IMR-90 (cell line): ENCODE results near the gene SIX2. TPM values are rescaled to one million over a fixed set of nuclear protein-coding genes. Genes with fewer than 3 reads are reported as not detected.

ENCODE experiments used
- ATAC-seq: fragments of 200-7000 bp; cut with Tn5 transposase; 2 replicates; pipeline ENCODE4 v1.9.1; 2020; ENCODE audit warnings: low read depth, mild to moderate bottlenecking, moderate library complexity
- BruUV-seq: library from RNA; stranded (reverse); fragments of 400-500 nt; replicated peaks from 2 replicates; lab custom pipeline; 2021; lab: Mats Ljungman, UMichigan
- CTCF ChIA-PET: fragments of 300-600 bp; formaldehyde crosslinking; extraction: SDS; loops from one replicate; lab custom pipeline; 2021; ENCODE audit warnings: antibody characterized with exemption; lab: Yijun Ruan, JAX
- POLR2A ChIA-PET: fragments of 300-600 bp; sonication (Branson Sonifier 250); formaldehyde crosslinking; loops from one replicate; lab custom pipeline; 2022; ENCODE audit warnings: antibody characterized with exemption; ENCODE audit not compliant: unreplicated experiment; lab: Charles Lee
- DNase-seq: peaks from one replicate; pipeline ENCODE4 v3.0.0; 2013
- H2AFZ ChIP-seq: replicated peaks from 2 replicates; pipeline ENCODE3; 2013; ENCODE audit warnings: low read length, mild to moderate bottlenecking; ENCODE audit not compliant: poor library complexity
- H2AK5ac ChIP-seq: 2 replicates; pipeline ENCODE4 v1.6.1; 2013; ENCODE audit warnings: low read depth, low read length, inconsistent platforms
- H2AK9ac ChIP-seq: replicated peaks from 2 replicates; pipeline ENCODE3; 2013; ENCODE audit warnings: mild to moderate bottlenecking, low read depth, low read length, moderate library complexity; ENCODE audit not compliant: poor library complexity
- H2BK120ac ChIP-seq: 2 replicates; pipeline ENCODE4 v1.6.1; 2013; ENCODE audit warnings: low read depth, low read length, inconsistent platforms
- H2BK15ac ChIP-seq: 3 replicates; pipeline ENCODE4 v1.6.1; 2013; ENCODE audit warnings: low read depth, low read length, inconsistent platforms
- H2BK20ac ChIP-seq: 2 replicates; pipeline ENCODE4 v1.6.1; 2013; ENCODE audit warnings: low read depth, mild to moderate bottlenecking, inconsistent platforms, low read length, moderate library complexity
- H2BK5ac ChIP-seq: 2 replicates; pipeline ENCODE4 v1.6.1; 2013; ENCODE audit warnings: mild to moderate bottlenecking, low read depth, low read length, inconsistent platforms; ENCODE audit not compliant: poor library complexity, severe bottlenecking
- H3K14ac ChIP-seq: replicated peaks from 2 replicates; pipeline ENCODE4 v1.6.1; 2013; ENCODE audit warnings: low read depth, low read length, inconsistent platforms
- H3K18ac ChIP-seq: 2 replicates; pipeline ENCODE4 v1.6.1; 2013; ENCODE audit warnings: low read depth, low read length, control low read depth
- H3K23ac ChIP-seq: 2 replicates; pipeline ENCODE4 v1.6.1; 2013; ENCODE audit warnings: low read depth, low read length, inconsistent platforms
- H3K27ac ChIP-seq: 2 replicates; pipeline ENCODE4 v1.5.1; 2013; ENCODE audit warnings: mild to moderate bottlenecking, control low read depth, low read length; ENCODE audit not compliant: insufficient read depth
- H3K27me3 ChIP-seq: 2 replicates; pipeline ENCODE4 v1.6.1; 2013; ENCODE audit warnings: low read length; ENCODE audit not compliant: control insufficient read depth, insufficient read depth
- H3K36me3 ChIP-seq: 2 replicates; pipeline ENCODE4 v1.6.1; 2013; ENCODE audit warnings: low read length, mixed read lengths; ENCODE audit not compliant: control insufficient read depth, insufficient read depth
- H3K4ac ChIP-seq: 2 replicates; pipeline ENCODE4 v1.6.1; 2013; ENCODE audit warnings: low read depth, low read length, inconsistent platforms
- H3K4me1 ChIP-seq: 2 replicates; pipeline ENCODE4 v1.6.1; 2013; ENCODE audit warnings: low read length, mixed read lengths; ENCODE audit not compliant: control insufficient read depth, insufficient read depth
- H3K4me2 ChIP-seq: 2 replicates; pipeline ENCODE4 v1.6.1; 2013; ENCODE audit warnings: low read depth, mild to moderate bottlenecking, control low read depth, low read length, moderate library complexity
- H3K4me3 ChIP-seq: 2 replicates; pipeline ENCODE4 v1.5.1; 2013; ENCODE audit warnings: low read depth, mild to moderate bottlenecking, control low read depth, low read length, moderate library complexity; ENCODE audit not compliant: insufficient read depth
- H3K56ac ChIP-seq: 2 replicates; pipeline ENCODE4 v1.6.1; 2013; ENCODE audit warnings: low read length, inconsistent platforms; ENCODE audit not compliant: insufficient read depth; ENCODE audit errors: extremely low read depth
- H3K79me1 ChIP-seq, 2 experiments: 2 replicates each; pipeline ENCODE4 v1.6.1; 2013; ENCODE audit warnings: low read length in 2 of 2, inconsistent platforms in 1 of 2, low read depth in 1 of 2
- H3K9ac ChIP-seq: 2 replicates; pipeline ENCODE4 v1.6.1; 2013; ENCODE audit warnings: low read depth, low read length, control low read depth
- H3K9me1 ChIP-seq: 2 replicates; pipeline ENCODE4 v1.6.1; 2013; ENCODE audit warnings: low read length, inconsistent platforms; ENCODE audit not compliant: insufficient read depth
- H3K9me3 ChIP-seq: 2 replicates; pipeline ENCODE4 v1.6.1; 2013; ENCODE audit warnings: low read length; ENCODE audit not compliant: control insufficient read depth, insufficient read depth
- H4K20me1 ChIP-seq: 2 replicates; pipeline ENCODE4 v1.6.1; 2013; ENCODE audit warnings: low read length, inconsistent platforms; ENCODE audit not compliant: insufficient read depth
- H4K5ac ChIP-seq: 2 replicates; pipeline ENCODE4 v1.6.1; 2013; ENCODE audit warnings: mild to moderate bottlenecking, low read depth, low read length, control low read depth
- H4K8ac ChIP-seq, 2 experiments: 2 replicates each; pipeline ENCODE4 v1.6.1; 2013; ENCODE audit warnings: low read depth in 2 of 2, low read length in 2 of 2, control low read depth in 1 of 2, inconsistent platforms in 1 of 2
- H4K91ac ChIP-seq: 2 replicates; pipeline ENCODE4 v1.6.1; 2013; ENCODE audit warnings: low read depth, low read length, inconsistent platforms; ENCODE audit not compliant: insufficient read depth
- BHLHE40 ChIP-seq: fragments of 150-350 bp; IDR thresholded peaks from 2 replicates; pipeline ENCODE4 v1.6.1; 2016; ENCODE audit warnings: mild to moderate bottlenecking, low read depth, low read length
- CHD1 ChIP-seq: IDR thresholded peaks from 2 replicates; pipeline ENCODE4 v1.6.1; 2012; ENCODE audit warnings: low read depth, low read length, improper control_type of control experiment
- ELK1 ChIP-seq: fragments of 150-350 bp; IDR thresholded peaks from 2 replicates; pipeline ENCODE4 v1.6.1; 2016; ENCODE audit warnings: low read depth, mild to moderate bottlenecking, low read length, moderate library complexity, borderline replicate concordance
- FOS ChIP-seq: fragments of 150-350 bp; IDR thresholded peaks from 2 replicates; pipeline ENCODE4 v1.6.1; 2016; ENCODE audit warnings: low read depth, low read length
- MAFK ChIP-seq: IDR thresholded peaks from 2 replicates; pipeline ENCODE4 v1.6.1; 2012; ENCODE audit warnings: low read depth, low read length, improper control_type of control experiment
- MAZ ChIP-seq: IDR thresholded peaks from 2 replicates; pipeline ENCODE4 v1.6.1; 2012; ENCODE audit warnings: low read depth, mild to moderate bottlenecking, low read length, improper control_type of control experiment, moderate library complexity, borderline replicate concordance
- MXI1 ChIP-seq: IDR thresholded peaks from 2 replicates; pipeline ENCODE4 v1.6.1; 2012; ENCODE audit warnings: low read depth, mild to moderate bottlenecking, low read length, moderate library complexity, borderline replicate concordance
- POLR2A ChIP-seq: IDR thresholded peaks from 2 replicates; pipeline ENCODE4 v1.6.1; 2012; ENCODE audit warnings: mild to moderate bottlenecking, low read depth, low read length
- RAD21 ChIP-seq: IDR thresholded peaks from 2 replicates; pipeline ENCODE4 v1.6.1; 2012; ENCODE audit warnings: low read length, improper control_type of control experiment
- RCOR1 ChIP-seq: IDR thresholded peaks from 2 replicates; pipeline ENCODE4 v1.6.1; 2012; ENCODE audit warnings: mild to moderate bottlenecking, low read length, improper control_type of control experiment; ENCODE audit not compliant: insufficient replicate concordance
- RFX5 ChIP-seq: IDR thresholded peaks from 2 replicates; pipeline ENCODE4 v1.8.0; 2012; ENCODE audit warnings: low read depth, mild to moderate bottlenecking, low read length, moderate library complexity
- SMC3 ChIP-seq: fragments of 150-350 bp; IDR thresholded peaks from 2 replicates; pipeline ENCODE4 v1.6.1; 2016; ENCODE audit warnings: low read depth, mild to moderate bottlenecking, antibody characterized with exemption, low read length, moderate library complexity
- USF2 ChIP-seq: fragments of 150-350 bp; IDR thresholded peaks from 2 replicates; pipeline ENCODE4 v1.6.1; 2017; ENCODE audit warnings: mild to moderate bottlenecking, antibody characterized with exemption, low read length, low read depth
- WGBS, 2 experiments: methylation state at CpG; one replicate each; pipeline versions ENCODE4 v1.1.5 to v1.1.7; 2013; ENCODE audit warnings: missing lambda C conversion rate in 2 of 2; ENCODE audit not compliant: insufficient read length in 1 of 2; ENCODE audit errors: extremely low coverage in 2 of 2; 5-methylcytosine and 5-hydroxymethylcytosine counted together
- dilution Hi-C: fragments of 300-500 bp; cut with HindIII; formaldehyde crosslinking; loops from one replicate; pipeline ENCODE4 v1.14.3; 2018; ENCODE audit warnings: low sequenced_read_pairs; ENCODE audit not compliant: unreplicated experiment
- in situ Hi-C: fragments of 300-500 bp; cut with MboI; formaldehyde crosslinking; loops from 3 replicates; pipeline ENCODE4 v1.14.3; 2019; ENCODE audit warnings: low sequenced_read_pairs, inconsistent platforms, mixed read lengths
- intact Hi-C: fragments of 100-400 bp; cut with micrococcal nuclease; formaldehyde crosslinking; loops from 2 replicates; pipeline ENCODE4 v1.10.0; 2022
- polyA plus RNA-seq, 3 experiments: library from polyadenylated mRNA; depleted of rRNA; stranded (reverse); fragments of >200 nt; gene quantifications; 2 replicates each; pipeline ENCODE4 v1.2.3, GENCODE V29; 2012; ENCODE audit warnings: low replicate concordance in 1 of 3
- total RNA-seq: library from RNA; depleted of rRNA; stranded (reverse); fragments of >200 nt; gene quantifications from 2 replicates; pipeline ENCODE4 v1.2.3, GENCODE V29; 2012
- TF ChIP-seq, protein P1 (sequence below): conservative IDR thresholded peaks from 2 replicates; pipeline ENCODE4 v1.5.1; 2012; ENCODE audit warnings: mild to moderate bottlenecking, low read depth, low read length, improper control_type of control experiment

The SIX2 gene
- total and polyA plus RNA-seq, 2 of the 4 experiments (the other 2 are of a cell fraction) = not detected

DNA sequence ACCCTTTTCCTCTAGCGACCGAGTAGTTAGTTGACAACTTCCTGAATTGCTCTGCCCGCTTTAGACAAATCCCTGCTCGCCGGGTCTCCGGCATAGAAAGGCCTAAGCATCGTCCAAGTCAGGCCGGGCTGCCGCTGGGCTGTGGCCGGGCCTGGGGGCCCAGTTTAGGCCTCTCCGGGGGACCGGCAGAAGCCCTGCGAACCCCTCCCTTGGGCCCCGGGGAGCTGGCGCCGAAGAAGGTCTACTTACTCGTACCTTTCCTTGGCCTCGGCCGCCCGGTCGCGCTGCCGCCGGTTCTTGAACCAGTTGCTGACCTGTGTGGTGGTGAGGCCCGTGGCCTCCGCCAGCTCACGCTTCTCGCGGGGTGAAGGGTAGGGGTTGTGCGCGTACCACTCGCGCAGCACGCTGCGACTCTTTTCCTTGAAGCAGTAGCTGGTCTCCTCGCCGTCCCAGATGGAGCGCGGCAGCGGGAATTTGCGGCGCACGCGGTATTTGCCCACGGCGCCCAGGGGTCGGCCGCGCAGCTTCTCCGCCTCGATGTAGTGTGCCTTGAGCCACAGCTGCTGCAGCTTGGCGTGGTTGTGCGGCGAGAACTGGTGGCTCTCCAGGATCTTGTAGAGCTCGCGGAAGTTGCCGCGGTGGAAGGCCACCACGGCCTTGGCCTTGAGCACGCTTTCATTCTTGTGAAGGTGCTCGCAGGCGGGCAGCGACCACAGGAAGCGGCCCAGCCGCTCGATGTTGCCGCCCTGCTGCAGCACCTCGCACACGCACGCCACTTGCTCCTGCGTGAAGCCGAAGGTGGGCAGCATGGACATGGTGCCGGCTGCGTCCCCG is 739 bp downstream of the SIX2 start:
- DNase-seq (peak; percentile 2), ATAC-seq (no peak)
- Histone ChIP-seq H3K27me3 (peaks cover 96% of the 10 kb centered on the region), H4K8ac (no peak overlapping the region), H3K23ac (no peak overlapping the region), H3K56ac (no peak overlapping the region), H3K9me3 (peaks cover 13% of the 10 kb centered on the region; the same call in 1 of the 2 replicates), H3K4me1 (peaks cover 6% of the 10 kb centered on the region; the same call in 1 of the 2 replicates), H3K4me3 (0 out of 2 replicates have a peak overlapping the region, but pooled peaks have one; percentile 15), H3K18ac (no peak overlapping the region), H3K4me2 (peak overlapping the region; percentile 34; the same call in 1 of the 2 replicates), H2AK9ac (no peak overlapping the region), H3K14ac (no peak overlapping the region), H3K36me3 (no peaks in the 10 kb centered on the region), H2AK5ac (no peak overlapping the region), H4K5ac (no peak overlapping the region), H2BK5ac (no peak overlapping the region), H3K9me1 (0 out of 2 replicates have a peak, but pooled peaks cover under 1% of the 10 kb centered on the region), H3K9ac (no peak overlapping the region), H3K27ac (no peak overlapping the region), H2BK15ac (no peak overlapping the region), H3K4ac (no peak overlapping the region), H2BK120ac (no peak overlapping the region), H4K20me1 (no peaks in the 10 kb centered on the region; the same call in 1 of the 2 replicates), H2BK20ac (no peak overlapping the region), H2AFZ (peak overlapping the region; percentile 54), H3K79me1 (no peaks in the 10 kb centered on the region), H4K91ac (no peak overlapping the region)
- CTCF ChIA-PET = no interaction called here
- POLR2A ChIA-PET = no interaction called here
- in situ Hi-C loops (no loop called here), intact Hi-C loops (no loop called here), dilution Hi-C loops (no loop called here)
- no TSS peak for BruUV-seq
- 14% methylated on average over 22 of the region's 75 CpGs; no CpG with 5 or more reads in 1 of the 2 experiments for WGBS, 2 experiments
- TF ChIP-seq POLR2A (no peak), BHLHE40 (no peak), RFX5 (no peak), RCOR1 (no peak), MXI1 (no peak), CHD1 (no peak), USF2 (no peak), SMC3 (no peak), FOS (no peak), ELK1 (no peak), RAD21 (no peak), MAFK (no peak), MAZ (no peak)
- TF ChIP-seq, protein P1, sequence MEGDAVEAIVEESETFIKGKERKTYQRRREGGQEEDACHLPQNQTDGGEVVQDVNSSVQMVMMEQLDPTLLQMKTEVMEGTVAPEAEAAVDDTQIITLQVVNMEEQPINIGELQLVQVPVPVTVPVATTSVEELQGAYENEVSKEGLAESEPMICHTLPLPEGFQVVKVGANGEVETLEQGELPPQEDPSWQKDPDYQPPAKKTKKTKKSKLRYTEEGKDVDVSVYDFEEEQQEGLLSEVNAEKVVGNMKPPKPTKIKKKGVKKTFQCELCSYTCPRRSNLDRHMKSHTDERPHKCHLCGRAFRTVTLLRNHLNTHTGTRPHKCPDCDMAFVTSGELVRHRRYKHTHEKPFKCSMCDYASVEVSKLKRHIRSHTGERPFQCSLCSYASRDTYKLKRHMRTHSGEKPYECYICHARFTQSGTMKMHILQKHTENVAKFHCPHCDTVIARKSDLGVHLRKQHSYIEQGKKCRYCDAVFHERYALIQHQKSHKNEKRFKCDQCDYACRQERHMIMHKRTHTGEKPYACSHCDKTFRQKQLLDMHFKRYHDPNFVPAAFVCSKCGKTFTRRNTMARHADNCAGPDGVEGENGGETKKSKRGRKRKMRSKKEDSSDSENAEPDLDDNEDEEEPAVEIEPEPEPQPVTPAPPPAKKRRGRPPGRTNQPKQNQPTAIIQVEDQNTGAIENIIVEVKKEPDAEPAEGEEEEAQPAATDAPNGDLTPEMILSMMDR = no peak
